HG03039 (cell line): ENCODE results near the gene ITPK1.

Experiments
- ATAC-seq: cut with Tn5 transposase; IDR thresholded peaks from one replicate; pipeline ENCODE4 v1.9.1; 2021; ENCODE audit warnings: mild to moderate bottlenecking, moderate library complexity; ENCODE audit not compliant: unreplicated experiment

Gene ITPK1

DNA sequence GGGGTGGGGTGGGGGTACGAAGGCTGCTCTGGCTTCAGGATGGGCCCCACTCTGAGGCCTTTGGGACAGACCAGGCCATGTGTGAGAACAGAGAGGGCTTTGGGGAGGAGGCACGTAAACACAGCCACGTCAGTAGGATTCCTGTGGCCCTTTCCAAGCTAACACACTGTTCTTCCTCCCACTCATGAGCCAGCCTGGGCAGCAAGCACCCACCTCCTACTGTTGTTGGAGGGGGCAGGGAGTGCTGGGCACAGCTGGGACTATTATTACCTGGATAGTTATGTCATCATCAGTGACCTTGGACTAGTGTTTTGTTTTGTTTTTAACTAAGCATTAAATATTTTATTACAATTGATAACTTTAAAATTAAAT is 187.5 kb downstream of the ITPK1 start:
- no peak for ATAC-seq

DNA sequence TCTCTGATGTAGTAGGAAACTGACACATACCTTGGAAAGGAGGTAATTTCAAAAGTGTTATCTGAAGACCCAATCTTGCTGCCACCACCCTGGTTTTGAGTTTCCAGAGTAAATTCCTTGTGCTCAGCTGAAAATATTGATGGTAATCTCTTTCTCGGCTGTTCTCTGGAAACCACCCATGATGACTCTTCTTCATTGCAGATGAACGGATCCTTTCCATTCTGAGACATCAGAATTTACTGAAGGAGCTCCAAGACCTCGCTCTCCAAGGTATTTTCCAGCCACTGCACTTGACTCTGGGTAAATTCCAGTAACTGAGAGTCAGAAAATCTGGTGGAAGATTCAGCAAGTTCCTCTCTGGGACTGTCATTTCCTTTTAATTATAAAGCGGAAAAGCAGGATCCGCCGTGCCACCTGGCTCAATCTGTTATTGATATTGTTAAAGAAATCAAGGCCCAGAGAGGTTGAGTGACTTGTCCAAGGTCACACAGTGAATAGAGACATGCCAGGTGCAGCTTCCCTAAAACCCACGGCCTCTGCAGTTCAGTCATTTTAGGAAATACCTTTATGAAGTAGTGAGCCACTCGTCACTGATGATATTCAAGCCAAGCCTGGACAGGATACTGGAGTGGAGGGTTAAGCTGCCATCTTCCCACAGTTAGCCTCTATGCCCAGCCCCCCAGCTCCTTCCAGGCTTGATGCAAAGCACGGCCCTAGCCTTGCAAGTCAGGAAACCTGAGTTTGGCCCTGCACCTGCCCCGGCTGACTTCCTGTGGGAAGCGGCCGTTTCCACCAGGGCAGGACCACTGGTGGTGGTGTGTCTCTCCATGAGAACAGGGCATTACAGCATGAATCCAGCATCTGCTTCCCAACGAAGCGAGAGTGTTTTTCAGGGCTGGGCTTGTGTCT is 188.1 kb downstream of the ITPK1 start:
- no peak for ATAC-seq

DNA sequence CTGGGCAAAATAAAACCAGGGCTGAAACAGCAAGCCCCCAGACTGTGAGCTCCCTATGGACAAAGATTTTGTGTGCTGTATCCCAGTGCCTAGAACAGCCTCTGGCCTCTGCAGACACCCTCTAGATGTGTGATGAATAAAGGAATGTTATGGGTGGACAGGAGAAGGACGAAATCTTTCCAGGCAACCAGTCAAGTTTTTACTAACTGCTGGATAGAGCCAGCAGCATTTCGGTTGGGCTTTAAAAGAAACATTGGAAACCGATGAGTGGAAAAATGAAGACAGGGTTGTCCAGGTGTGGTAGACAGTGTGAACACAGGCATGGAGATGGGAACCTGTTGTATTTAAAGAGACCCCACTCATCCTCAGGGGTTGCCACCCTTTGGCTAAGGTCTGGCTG is 188.8 kb downstream of the ITPK1 start:
- ATAC-seq = no peak

DNA sequence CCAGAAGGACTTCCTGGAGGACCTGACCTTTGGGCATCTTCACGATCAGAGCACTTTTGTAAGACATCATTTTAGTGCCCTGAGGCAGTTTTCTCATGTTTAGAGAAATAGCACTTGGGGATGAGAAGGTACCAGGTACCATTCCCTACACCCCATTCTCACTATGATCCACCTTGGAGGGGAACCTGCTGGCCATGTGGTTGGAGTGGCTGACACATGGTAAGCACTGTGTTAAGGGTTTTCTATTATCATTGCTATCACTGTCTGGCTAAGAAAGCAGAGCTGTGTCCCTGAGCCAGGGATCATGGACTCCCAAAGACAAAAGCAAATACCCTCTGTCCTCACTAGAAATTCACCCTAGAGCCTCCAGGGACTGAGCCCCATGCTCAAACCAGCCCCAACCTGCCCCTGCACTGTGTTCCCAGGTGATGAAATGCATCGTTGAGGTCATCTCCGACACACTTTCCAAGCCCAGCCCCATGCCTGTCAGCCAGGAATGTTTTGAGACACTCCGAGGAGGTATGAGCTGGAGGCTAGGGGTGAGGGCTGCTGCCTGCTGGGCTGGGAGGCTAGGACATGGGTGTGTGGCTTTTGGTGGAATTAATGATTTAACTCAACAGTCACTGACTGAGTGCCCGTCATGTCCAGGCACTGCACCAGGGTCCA is 189.4 kb downstream of the ITPK1 start:
- ATAC-seq = no peak

DNA sequence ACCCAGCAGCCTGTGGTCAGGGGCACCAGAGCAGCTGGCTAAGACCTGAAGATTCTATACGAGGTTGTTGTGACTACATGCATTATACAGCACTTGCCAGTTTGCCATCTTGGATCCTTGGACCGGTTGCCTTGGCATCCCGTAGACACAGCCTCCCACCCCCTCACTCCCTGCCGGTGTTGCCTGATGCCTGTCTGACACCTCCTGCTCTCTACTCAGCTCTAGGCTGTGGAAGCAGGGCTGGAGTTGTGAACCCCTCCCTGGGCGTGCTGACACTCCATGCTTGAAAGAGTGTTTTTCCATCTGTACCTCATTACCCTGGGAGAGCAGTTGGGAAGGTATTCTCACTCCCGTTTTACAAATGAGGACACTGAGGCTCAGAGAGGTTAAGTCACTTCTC is 190.3 kb downstream of the ITPK1 start:
- ATAC-seq = no peak

DNA sequence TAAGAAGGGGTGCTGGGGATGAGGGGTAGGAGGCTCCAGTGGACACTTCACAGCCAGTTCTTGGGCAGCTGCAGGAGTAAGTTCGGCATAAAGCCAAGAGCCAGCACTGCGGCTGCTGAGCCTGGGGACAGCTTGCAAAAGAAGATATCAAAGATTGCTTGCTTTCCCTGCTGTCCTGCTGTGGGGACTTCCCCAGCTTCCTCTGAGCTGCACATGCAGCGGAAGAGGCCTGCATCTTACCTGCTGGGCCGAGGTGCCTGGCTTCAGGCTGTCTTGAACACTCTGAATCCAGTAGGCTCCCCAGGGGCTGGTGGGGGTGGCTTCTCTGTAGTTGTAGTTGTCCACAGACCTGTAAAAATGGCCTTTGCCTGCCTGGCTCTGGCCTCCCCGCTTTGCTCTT is 191.5 kb downstream of the ITPK1 start:
- ATAC-seq = no peak

DNA sequence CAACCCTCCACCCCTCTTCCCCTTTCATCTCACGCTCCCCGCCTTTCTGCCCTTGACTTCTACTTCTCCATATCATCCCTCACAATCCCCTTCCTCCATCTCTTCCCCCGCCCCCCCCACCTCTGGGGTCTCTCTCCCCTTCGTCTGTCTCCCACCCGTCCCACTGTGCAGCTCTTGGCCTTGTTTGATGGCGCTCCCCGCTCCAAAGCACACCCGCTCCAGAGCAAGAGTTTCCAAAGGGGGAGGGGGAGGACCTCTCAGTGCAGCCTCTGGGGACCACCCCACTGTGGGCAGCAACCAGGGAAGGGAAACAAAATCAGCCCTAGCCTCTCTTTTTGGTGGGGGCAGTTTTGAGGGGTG is 192.0 kb downstream of the ITPK1 start:
- no peak for ATAC-seq

DNA sequence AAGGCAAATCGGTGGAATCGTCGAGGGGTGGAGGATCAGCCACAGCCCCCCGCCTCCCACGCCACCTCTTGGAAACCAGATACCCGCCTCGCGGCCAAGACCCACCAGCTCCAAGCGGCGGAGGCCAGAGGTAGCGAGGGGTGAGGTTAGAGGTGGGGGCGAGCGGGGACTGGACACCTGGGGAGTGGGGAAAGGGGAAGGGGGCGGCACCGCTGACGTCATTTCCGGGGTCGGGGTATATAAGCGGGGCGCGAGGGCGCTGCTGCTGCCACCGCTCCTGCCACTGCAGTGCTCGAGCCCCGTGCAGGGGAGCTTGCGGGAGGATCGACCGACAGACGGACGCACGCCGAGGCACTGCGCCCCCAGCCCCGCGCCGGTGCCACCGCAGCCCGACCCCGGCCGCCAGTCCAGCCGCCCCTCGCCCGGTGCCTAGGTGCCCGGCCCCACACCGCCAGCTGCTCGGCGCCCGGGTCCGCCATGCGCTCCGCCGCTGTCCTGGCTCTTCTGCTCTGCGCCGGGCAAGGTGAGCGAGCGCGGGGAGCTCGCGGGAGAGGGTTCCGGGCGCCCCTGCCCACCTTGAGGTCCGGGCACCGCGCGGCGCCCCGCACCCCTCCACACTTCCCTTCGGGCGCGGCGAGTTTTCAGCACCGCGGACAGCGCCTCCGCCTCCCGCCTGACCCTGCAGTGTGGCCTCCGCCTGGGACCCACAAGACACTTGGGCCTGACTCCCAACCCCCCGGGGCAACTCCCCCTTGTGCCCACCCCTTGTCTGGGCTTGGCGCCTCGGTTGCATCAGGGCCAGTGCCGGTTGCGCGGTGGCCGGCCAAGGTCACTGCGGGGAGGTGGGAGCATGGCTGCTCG is 192.6 kb downstream of the ITPK1 start, which contains the start of gene CHGA:
TSS of gene CHGA (plus strand) at position 268 of the 861 bp plus-strand sequence. CDS start at position 478, 210 bp downstream.
- ATAC-seq = no peak

DNA sequence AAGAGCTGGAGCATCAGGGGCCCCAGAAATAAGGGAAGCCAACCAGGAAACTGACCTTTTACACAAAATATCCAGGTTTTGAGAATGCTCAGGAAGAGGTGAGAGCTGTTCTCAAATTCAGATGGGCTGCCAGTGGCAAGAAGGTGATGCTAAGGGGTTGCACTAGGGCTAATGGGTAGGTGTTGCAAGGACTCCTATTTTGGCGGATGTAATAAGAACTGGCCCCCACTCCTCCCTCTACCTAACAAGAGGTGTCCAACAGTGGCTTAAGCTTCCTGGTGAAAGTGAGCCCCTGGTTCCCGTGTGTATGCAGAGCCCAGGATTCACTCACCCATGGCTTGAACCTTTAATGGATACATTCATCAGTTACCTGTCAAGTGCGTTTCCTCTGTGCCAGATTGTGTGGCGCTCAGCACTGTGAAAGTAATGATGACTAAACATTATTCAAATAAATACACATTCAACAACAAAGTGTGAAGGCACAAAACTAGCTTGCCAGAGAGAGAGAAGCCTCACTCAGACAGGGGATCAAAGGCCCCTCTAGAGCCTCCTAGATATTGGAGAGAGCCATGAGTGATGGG is 193.5 kb downstream of the ITPK1 start:
- ATAC-seq = no peak

DNA sequence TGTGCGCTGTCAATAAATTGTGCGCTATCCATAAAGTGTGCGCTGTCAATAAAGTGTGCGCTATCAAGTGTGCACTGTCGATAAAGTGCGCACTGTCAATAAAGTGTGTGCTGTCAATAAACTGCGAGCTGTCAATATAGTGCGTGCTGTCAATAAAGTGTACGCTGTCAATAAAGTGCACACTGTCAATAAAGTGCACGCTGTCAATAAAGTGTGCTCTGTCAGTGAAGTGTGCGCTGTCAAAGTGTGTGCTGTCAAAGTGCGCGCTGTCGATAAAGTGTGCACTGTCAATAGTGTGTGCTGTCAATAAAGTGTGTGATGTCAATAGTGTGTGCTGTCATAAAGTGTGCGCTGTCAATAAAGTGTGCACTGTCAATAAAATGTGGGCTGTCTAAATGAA is 195.7 kb downstream of the ITPK1 start:
- no peak for ATAC-seq

DNA sequence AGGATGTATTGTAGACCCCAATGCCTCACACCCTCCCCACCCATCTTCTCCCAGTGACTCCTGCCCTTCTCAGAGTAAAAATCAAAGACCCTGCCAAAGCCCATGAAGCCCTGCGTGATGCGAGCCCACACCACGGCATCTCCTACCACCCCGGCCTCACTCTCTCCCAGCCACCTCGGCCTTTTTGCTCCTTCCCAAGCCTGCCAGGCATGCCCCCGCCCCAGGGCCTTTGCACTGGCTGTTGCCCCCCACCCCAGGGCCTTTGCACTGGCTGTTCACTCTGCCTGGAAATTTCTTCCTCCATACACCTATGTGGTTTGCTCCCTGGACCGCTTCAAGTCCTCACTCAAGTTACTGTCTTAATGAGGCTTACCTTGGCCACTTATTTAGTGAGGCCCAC is 197.8 kb downstream of the ITPK1 start:
- no peak for ATAC-seq

DNA sequence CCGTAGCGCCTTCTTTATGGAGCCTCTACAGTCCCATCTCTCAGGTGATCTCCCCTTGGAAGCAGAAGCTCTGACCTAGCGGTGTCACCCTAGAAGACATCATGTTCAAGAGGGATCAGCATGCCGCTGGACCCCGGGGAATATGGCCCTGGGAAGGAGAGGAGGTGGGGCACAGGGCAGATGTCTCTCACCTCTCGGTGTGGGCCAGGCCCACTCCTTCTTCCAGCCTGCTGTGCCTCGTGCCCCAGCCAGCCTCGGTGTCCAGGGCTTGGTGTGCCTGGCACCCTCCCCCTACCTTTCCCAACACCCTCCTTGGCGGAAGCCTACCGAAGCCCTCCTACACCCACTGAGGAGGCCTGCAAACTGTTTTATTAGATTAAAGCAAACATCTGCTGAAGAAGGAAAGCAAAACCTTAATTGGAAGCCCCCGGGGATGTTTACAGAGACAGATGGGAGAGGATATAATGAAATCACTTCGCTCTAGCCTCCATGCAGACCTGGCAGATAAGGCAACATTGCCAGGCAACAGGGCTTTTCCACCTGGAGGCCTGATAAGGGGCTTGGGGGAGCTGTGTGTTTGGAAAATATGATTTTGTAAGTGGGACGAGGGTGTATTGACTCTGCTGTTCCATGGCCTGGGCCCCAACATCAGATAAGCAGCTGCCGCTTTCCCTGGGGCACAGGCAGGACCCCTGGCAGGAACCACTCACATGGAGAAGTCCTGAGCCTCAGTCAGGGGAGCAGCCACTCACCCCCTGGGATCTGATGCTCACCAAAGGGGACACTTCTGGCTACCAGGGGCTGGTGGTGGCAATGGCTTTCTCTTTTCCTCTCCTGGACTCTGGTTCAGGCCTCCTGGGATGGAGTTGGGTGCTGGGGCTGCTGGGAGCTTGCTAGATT is 198.4 kb downstream of the ITPK1 start:
- no peak for ATAC-seq

DNA sequence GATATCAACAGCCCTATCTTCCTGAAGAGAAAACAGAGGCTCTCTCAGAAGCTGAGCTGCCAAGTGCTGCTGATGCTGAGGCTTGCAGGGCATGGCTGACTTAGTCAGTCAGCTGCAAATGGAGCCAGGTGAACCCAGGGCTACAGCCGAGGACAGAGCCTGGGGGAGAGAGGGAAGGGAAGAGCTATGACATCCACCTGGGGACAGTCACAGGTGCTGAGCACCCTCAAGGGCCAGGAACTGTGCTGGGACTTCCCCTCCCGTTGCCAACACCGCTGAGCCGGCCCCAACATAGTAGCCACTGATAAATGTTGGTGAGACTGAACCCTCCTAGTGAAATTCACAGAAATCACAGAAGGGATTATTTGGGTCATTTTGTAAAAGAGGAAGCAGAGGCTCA is 199.5 kb downstream of the ITPK1 start:
- ATAC-seq = no peak

DNA sequence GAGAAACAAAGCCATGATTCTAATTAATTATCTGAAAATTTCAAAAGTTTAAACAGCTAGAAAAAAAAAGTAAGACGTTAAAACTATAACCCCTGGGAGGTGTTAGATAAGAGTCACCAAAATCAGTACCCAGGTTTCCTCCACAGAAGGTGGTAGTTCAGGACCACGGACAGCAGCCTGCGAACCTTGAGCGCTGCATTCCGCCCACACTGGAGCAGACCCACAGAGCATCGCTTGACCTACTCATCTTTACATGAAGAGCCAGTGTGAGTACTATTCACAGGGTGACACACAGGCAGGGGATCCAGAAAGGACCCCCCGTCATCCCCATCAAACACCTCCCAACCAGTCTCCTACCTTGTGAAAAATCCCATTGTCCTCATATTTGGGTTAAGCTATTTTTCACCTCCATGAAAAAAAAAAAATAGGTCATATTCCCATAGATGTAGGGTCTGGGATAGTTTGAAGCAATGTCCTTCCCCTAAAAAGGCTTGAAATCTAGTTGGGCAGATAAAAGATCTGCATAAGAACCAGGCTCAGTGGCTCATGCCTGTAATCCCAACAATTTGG is 201.6 kb downstream of the ITPK1 start:
- no peak for ATAC-seq

DNA sequence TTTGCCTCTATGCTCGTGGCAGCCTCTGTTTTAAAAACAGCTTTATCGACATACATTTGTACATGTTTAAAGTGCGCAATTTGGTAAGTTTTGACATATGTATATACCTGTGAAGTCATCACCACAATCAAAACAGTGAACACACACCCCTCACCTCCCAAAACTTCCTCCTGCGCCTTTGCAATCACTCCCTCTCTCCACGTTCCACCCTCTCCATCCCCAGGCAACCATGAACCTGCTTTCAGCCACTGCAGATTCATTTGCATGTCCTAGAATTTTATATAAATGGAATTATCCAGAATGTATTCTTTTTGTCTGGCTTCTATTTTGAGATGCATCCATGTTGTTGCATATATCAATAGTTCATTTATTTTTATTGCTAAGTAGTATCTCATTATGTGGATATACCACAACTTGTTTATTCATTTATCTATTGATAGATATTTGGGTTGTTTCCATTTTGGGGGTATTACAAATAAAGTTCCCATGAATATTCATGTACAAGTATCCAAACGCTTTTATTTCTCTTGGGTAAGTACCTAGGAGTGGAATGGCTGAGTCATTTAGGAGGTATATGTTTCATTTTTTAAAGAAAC is 208.3 kb downstream of the ITPK1 start:
- no peak for ATAC-seq

DNA sequence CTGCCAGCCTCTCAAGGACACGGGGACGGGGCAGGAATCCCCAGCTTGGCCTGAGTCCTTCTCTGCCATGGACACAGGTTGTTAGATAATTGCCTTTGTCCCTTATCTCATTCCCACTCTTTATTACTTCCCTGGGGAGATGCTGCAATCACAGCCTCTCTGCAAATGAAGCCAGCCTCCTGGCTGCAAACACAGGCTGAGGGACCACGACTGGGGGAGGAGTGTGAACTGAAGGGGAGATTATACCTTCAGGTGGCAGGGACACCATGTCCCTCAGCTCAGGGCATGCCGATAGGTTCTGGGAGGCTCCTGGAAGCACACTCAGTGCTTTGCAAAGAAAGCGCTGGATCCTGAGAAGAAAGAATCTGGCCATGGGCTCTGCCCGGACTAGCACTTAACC is 208.9 kb downstream of the ITPK1 start:
- ATAC-seq = no peak

DNA sequence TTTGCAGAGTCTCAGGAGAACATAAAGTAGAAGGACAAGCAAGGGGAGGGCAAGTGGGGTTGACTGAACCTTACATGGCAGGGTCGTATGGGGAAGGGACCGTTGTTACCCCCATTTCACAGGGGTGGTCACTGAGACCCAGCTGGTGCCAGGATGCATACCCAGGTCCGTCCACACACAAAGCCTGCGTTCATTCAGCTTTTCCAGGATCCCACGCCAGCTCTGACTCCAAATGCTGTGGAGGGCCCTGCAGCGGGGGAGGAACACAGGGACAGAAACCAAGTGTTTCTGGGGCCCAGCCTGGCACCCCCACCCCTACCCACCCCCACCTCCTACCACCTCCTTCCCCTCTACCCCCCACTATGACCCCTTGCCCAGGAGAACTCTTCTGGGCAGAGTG is 209.3 kb downstream of the ITPK1 start:
- ATAC-seq = no peak

DNA sequence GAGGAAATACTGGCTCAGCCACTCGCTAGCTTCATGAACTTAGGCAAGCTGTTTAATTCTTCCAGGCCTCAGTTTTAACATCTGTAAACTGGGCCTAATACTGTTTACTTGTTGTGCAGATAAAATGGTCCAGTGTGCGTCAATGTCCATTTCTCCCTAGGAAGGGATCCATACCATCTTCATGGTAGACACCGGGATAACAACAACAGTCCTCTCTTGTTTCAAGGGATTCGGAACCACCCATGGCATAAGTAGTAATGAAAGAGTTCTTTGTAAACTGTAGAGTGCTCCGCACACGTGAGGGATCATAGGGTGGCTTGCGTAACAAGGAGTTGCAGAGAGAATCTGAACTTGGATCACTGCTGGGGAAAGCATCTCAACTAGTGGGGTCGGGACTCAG is 210.1 kb downstream of the ITPK1 start:
- no peak for ATAC-seq

DNA sequence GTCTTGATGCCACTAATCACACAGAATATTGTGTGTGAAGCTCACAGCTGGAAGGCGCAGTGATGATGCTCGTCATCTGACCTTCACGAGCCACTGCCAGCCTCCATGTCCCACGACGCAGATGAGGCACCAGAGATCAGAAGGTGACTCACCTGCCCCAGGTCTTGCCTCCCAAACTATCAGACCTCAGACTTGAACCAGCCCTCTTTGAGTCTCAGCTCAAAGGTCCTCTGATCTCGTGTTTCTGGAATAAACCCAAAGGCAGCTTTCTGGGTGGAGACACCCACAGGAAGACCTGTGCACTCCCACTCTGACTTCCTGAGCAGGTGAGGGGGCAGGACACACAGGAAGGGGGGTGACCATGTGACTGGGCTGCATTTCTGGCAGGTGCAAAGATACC is 212.4 kb downstream of the ITPK1 start:
- no peak for ATAC-seq
